COLO829 (cell line): ENCODE measurements around the gene TICAM2.

Experiments
- DNase-seq: peaks from one replicate; pipeline ENCODE4 v3.0.0; 2012; ENCODE audit warnings: low spot score

TICAM2 gene

GRCh38 chr5:115568668-115569067 lies 33.6 kb downstream of the TICAM2 start:
- no peak for DNase-seq

- DNase-seq = no peak
Measured at GRCh38 chr5:115565233-115565632, 37.0 kb downstream of the TICAM2 start.

- no peak for DNase-seq
Measured at GRCh38 chr5:115561176-115561575, 41.1 kb downstream of the TICAM2 start.

GRCh38 chr5:115559524-115559923 lies 42.8 kb downstream of the TICAM2 start:
- DNase-seq = no peak

GRCh38 chr5:115558388-115558956 lies 43.8 kb downstream of the TICAM2 start:
- no peak for DNase-seq

GRCh38 chr5:115557667-115558387 lies 44.5 kb downstream of the TICAM2 start:
- no peak for DNase-seq

- no peak for DNase-seq
Measured at GRCh38 chr5:115556276-115556675, 46.0 kb downstream of the TICAM2 start.

GRCh38 chr5:115555084-115555633 lies 47.1 kb downstream of the TICAM2 start:
- DNase-seq = no peak

- DNase-seq = no peak
Measured at GRCh38 chr5:115553082-115553481, 49.2 kb downstream of the TICAM2 start.

GRCh38 chr5:115551415-115551814 lies 50.9 kb downstream of the TICAM2 start:
- DNase-seq = no peak

- no peak for DNase-seq
Measured at GRCh38 chr5:115549154-115549553, 53.1 kb downstream of the TICAM2 start.

- no peak for DNase-seq
Measured at GRCh38 chr5:115548683-115549082, 53.6 kb downstream of the TICAM2 start.

GRCh38 chr5:115545351-115545882 lies 56.9 kb downstream of the TICAM2 start:
- no peak for DNase-seq

GRCh38 chr5:115544436-115545350 lies 57.6 kb downstream of the TICAM2 start, which contains the start of gene FEM1C:
Gene FEM1C (minus strand): TSS chr5:115544775. CDS start chr5:115543493, 1,282 bp downstream.
- peak; percentile 81 for DNase-seq

GRCh38 chr5:115544043-115544435 lies 58.2 kb downstream of the TICAM2 start:
- DNase-seq = no peak

- no peak for DNase-seq
Measured at GRCh38 chr5:115543365-115544042, 58.8 kb downstream of the TICAM2 start.

- DNase-seq = no peak
Measured at GRCh38 chr5:115542651-115543364, 59.5 kb downstream of the TICAM2 start.

GRCh38 chr5:115542086-115542485 lies 60.2 kb downstream of the TICAM2 start:
- no peak for DNase-seq

- no peak for DNase-seq
Measured at GRCh38 chr5:115541611-115542010, 60.7 kb downstream of the TICAM2 start.

- DNase-seq = no peak
Measured at GRCh38 chr5:115535479-115536035, 66.7 kb downstream of the TICAM2 start.

- DNase-seq = no peak
Measured at GRCh38 chr5:115532517-115532916, 69.8 kb downstream of the TICAM2 start.
